ENCODE measurements around the gene MAD1L1.
"Not testable (repeated sequence)": the region's sequence is repeated elsewhere in the genome, so short reads cannot be mapped to it uniquely, and the experiment has no call there.

The MAD1L1 gene

GRCh38 chr7:1931256-1931950 lies 301.3 kb downstream of the MAD1L1 start:
- no peak for FAIRE-seq

- no peak for FAIRE-seq
Measured at GRCh38 chr7:1930381-1931065, 302.2 kb downstream of the MAD1L1 start.

- not testable (repeated sequence) for FAIRE-seq
Measured at GRCh38 chr7:1929349-1929925, 303.3 kb downstream of the MAD1L1 start.

GRCh38 chr7:1928645-1929348 lies 303.9 kb downstream of the MAD1L1 start:
- FAIRE-seq, result no peak

- FAIRE-seq, result no peak
Measured at GRCh38 chr7:1927937-1928644, 304.7 kb downstream of the MAD1L1 start.

GRCh38 chr7:1926908-1927306 lies 305.8 kb downstream of the MAD1L1 start:
- FAIRE-seq, result no peak

- no peak for FAIRE-seq
Measured at GRCh38 chr7:1925973-1926907, 306.5 kb downstream of the MAD1L1 start.

- no peak for FAIRE-seq
Measured at GRCh38 chr7:1925349-1925748, 307.4 kb downstream of the MAD1L1 start.

- no peak for FAIRE-seq
Measured at GRCh38 chr7:1924258-1924817, 308.4 kb downstream of the MAD1L1 start.

- no peak for FAIRE-seq
Measured at GRCh38 chr7:1923409-1924257, 309.1 kb downstream of the MAD1L1 start.

- FAIRE-seq, result no peak
Measured at GRCh38 chr7:1922870-1923236, 309.9 kb downstream of the MAD1L1 start.

- no peak for FAIRE-seq
Measured at GRCh38 chr7:1922071-1922869, 310.5 kb downstream of the MAD1L1 start.

GRCh38 chr7:1920881-1921280 lies 311.9 kb downstream of the MAD1L1 start:
- FAIRE-seq, result no peak

- FAIRE-seq, result no peak
Measured at GRCh38 chr7:1920266-1920681, 312.5 kb downstream of the MAD1L1 start.

- no peak for FAIRE-seq
Measured at GRCh38 chr7:1919539-1920265, 313.0 kb downstream of the MAD1L1 start.

- FAIRE-seq, result no peak
Measured at GRCh38 chr7:1918881-1919525, 313.7 kb downstream of the MAD1L1 start.

- no peak for FAIRE-seq
Measured at GRCh38 chr7:1918063-1918645, 314.6 kb downstream of the MAD1L1 start.

All from TTC549 (cell line).